Osteocyte (in vitro differentiated cells): ENCODE measurements around the gene RNF34. TPM values are rescaled to one million over a fixed set of nuclear protein-coding genes. Genes with fewer than 3 reads are reported as not detected.

Experiments
- DNase-seq: peaks from one replicate; pipeline ENCODE4 v3.0.0; 2021; ENCODE audit warnings: mixed read lengths; ENCODE audit not compliant: unreplicated experiment; ENCODE audit errors: extremely low spot score
- H3K27ac Mint-ChIP-seq: one replicate; pipeline ENCODE4 v1.8.0; 2021; ENCODE audit warnings: mild to moderate bottlenecking, mixed read lengths; ENCODE audit not compliant: unreplicated experiment
- H3K27me3 Mint-ChIP-seq: one replicate; pipeline ENCODE4 v1.8.0; 2021; ENCODE audit warnings: mixed read lengths; ENCODE audit not compliant: unreplicated experiment
- H3K36me3 Mint-ChIP-seq: one replicate; pipeline ENCODE4 v1.8.0; 2021; ENCODE audit warnings: mixed read lengths; ENCODE audit not compliant: unreplicated experiment
- H3K4me1 Mint-ChIP-seq: one replicate; pipeline ENCODE4 v1.8.0; 2021; ENCODE audit warnings: mixed read lengths; ENCODE audit not compliant: unreplicated experiment
- H3K4me3 Mint-ChIP-seq: one replicate; pipeline ENCODE4 v1.8.0; 2021; ENCODE audit warnings: mild to moderate bottlenecking, moderate library complexity, mixed read lengths; ENCODE audit not compliant: unreplicated experiment
- H3K9me3 Mint-ChIP-seq: one replicate; pipeline ENCODE4 v1.8.0; 2021; ENCODE audit warnings: mixed read lengths; ENCODE audit not compliant: unreplicated experiment
- total RNA-seq: library from RNA; stranded (reverse); gene quantifications from 2 replicates; pipeline ENCODE4 v1.2.1, GENCODE V29; 2021
- TF ChIP-seq, protein P1 (sequence below): fragments of 200-600 bp; sonication (generic); IDR thresholded peaks from 2 replicates; pipeline ENCODE4 v1.5.0; 2021; ENCODE audit warnings: antibody characterized with exemption, mild to moderate bottlenecking, moderate library complexity

The RNF34 gene
- total RNA-seq, 1 donor from 2014 or later, result 39.5 TPM

DNA sequence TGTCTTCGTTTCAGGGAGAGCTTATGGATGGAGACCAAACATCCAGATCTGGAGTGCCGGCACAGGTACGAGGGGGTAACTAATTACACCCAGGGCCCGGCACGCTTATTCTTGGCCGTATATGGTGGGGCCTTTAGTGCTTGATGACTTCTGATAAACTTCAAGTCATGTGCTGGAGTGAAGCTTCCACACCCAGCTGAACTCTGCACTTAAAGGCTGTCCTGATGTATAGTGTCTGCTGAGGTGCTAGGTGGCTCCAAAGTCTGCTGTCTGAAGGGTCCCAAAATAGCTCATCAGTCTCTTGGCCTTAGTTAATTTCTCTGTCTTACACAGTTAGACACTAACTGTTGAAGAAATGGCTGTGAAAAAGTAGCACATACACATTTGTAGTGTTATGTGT lies 17.9 kb downstream of the RNF34 start:
- TF ChIP-seq, protein P1, sequence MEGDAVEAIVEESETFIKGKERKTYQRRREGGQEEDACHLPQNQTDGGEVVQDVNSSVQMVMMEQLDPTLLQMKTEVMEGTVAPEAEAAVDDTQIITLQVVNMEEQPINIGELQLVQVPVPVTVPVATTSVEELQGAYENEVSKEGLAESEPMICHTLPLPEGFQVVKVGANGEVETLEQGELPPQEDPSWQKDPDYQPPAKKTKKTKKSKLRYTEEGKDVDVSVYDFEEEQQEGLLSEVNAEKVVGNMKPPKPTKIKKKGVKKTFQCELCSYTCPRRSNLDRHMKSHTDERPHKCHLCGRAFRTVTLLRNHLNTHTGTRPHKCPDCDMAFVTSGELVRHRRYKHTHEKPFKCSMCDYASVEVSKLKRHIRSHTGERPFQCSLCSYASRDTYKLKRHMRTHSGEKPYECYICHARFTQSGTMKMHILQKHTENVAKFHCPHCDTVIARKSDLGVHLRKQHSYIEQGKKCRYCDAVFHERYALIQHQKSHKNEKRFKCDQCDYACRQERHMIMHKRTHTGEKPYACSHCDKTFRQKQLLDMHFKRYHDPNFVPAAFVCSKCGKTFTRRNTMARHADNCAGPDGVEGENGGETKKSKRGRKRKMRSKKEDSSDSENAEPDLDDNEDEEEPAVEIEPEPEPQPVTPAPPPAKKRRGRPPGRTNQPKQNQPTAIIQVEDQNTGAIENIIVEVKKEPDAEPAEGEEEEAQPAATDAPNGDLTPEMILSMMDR, result no peak
- Mint-ChIP-seq H3K9me3 (no peaks in the 10 kb centered on the region), H3K27me3 (no peaks in the 10 kb centered on the region), H3K4me1 (no peaks in the 10 kb centered on the region), H3K27ac (no peak overlapping the region), H3K4me3 (no peak overlapping the region), H3K36me3 (peaks cover 47% of the 10 kb centered on the region)
- DNase-seq, result no peak

GRCh38 chr12:121420109-121420508 lies 20.2 kb downstream of the RNF34 start:
- no peaks in the 10 kb centered on the region for H3K9me3 Mint-ChIP-seq
- peaks cover 57% of the 10 kb centered on the region for H3K36me3 Mint-ChIP-seq
- no peak for DNase-seq
- no peak overlapping the region for H3K27ac Mint-ChIP-seq
- TF ChIP-seq, protein P1, result no peak
- no peaks in the 10 kb centered on the region for H3K4me1 Mint-ChIP-seq
- no peak overlapping the region for H3K4me3 Mint-ChIP-seq
- H3K27me3 Mint-ChIP-seq, result no peaks in the 10 kb centered on the region

- TF ChIP-seq, protein P1, result no peak
- Mint-ChIP-seq H3K9me3 (no peaks in the 10 kb centered on the region), H3K4me3 (no peak overlapping the region), H3K4me1 (no peaks in the 10 kb centered on the region), H3K27me3 (no peaks in the 10 kb centered on the region), H3K27ac (no peak overlapping the region), H3K36me3 (peaks cover 56% of the 10 kb centered on the region)
- no peak for DNase-seq
Observed at GRCh38 chr12:121423253-121423652, 23.3 kb downstream of the RNF34 start.

DNA sequence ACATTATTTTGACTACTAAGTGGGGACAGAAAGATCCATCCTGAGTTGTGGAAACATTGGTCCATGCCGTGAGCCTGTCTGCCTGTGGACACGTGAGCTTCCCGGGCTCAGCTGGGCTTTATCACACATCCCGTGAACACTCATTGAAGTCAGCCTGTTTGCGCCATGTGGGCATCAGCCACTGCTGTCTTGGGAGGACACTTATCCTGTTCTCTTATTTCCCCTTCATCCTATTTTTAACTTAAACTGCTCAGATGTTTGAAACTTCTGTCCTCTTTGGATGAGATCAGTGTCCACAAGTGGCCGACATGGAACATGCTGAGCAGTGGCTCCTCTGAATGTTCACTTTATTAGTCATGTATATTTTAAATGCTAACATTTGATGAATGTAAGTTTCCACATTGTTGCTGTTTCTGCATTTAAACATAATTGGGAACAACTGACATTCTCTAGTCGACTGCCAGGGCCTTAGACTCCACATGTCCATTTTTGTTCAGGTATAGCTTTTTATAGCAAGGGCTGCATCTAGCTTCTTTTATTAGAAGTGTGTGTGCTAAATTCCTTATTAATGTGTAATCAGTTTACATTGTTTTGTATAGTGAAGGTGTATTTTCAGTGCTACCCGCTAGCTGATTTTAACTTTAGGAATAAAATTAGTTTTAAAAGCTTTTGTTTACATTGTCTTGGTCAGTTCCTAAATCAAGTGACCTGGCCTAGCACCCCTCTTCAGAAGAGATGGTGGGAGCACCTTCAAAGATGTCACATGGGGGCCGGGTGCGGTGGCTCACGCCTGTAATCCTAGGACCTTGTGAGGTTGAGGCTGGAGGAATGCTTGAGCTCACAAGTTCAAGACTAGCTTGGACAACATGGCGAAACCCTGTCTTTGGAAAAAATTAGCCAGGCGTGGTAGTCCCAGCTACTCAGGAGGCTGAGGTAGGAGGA lies 24.0 kb downstream of the RNF34 start:
- TF ChIP-seq, protein P1, result no peak
- Mint-ChIP-seq H3K27ac (no peak overlapping the region), H3K36me3 (peaks cover 58% of the 10 kb centered on the region), H3K27me3 (no peaks in the 10 kb centered on the region), H3K4me3 (no peak overlapping the region), H3K9me3 (no peaks in the 10 kb centered on the region), H3K4me1 (no peaks in the 10 kb centered on the region)
- DNase-seq, result no peak

- H3K9me3 Mint-ChIP-seq, result no peaks in the 10 kb centered on the region
- no peak overlapping the region for H3K27ac Mint-ChIP-seq
- no peaks in the 10 kb centered on the region for H3K4me1 Mint-ChIP-seq
- no peak overlapping the region for H3K4me3 Mint-ChIP-seq
- TF ChIP-seq, protein P1, result no peak
- no peak for DNase-seq
- no peaks in the 10 kb centered on the region for H3K27me3 Mint-ChIP-seq
- H3K36me3 Mint-ChIP-seq, result peaks cover 58% of the 10 kb centered on the region
Observed at GRCh38 chr12:121424624-121424975, 24.7 kb downstream of the RNF34 start.
